ENCODE data around the gene AMN. TPM values are rescaled to one million over a fixed set of nuclear protein-coding genes. Genes with fewer than 3 reads are reported as not detected.

Gene AMN
- total and polyA plus RNA-seq, 2 experiments from 2014 or later = not detected

DNA sequence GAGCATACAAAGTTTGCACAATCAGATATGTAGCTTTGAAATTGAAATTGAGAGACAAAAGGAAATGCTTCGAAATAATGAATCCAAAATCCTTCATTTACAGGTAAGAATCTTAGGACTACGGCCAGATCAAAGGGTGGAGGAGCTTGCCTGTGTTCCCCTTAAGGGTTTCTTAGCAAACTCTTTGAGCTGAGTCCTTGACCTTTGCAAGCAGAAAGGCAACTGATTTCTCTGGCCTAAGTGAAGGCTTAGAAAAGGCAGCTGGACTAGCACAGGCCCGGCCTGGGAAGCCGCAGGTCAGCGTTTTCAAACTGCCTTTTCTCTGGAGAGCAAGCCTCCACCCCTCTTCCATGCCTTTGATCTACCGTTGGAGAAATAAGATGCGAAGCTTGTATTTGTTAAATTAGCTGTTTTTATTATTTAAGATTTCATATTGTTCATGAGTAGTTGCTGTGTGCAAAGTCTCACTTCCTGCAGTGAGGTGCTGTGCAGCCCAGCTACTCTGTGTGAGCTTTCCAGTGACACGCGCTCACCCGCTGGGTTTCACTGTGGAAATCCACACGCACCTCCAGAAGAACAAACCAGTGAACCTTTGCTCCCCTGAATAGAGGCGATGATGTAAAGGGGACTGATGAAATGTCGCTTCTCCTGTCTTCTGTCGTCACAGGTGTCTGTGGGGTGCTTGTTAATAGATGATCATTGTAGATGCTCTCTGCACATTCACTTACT is 25.0 kb upstream of the AMN start:
- H4K20me1 ChIP-seq (ENCODE audit: insufficient read depth) = no peaks in the 10 kb centered on the region
- peaks cover 28% of the 10 kb centered on the region for H3F3A ChIP-seq (ENCODE audit: insufficient read depth)
- no peak overlapping the region for H3K4me2 ChIP-seq (ENCODE audit: unreplicated experiment)
- DNase-seq = no peak
- H3K4me1 ChIP-seq (ENCODE audit: insufficient read depth) = peaks cover 10% of the 10 kb centered on the region
- H3K36me3 ChIP-seq (ENCODE audit: low read depth) = peaks cover 8% of the 10 kb centered on the region; the same call in 1 of the 2 replicates
- no peak overlapping the region for H3K27ac ChIP-seq
- no peaks in the 10 kb centered on the region for H3K9me3 ChIP-seq (ENCODE audit: low read depth)
- no peaks in the 10 kb centered on the region for H3K79me2 ChIP-seq (ENCODE audit: insufficient read depth)
- no peaks in the 10 kb centered on the region for H3K27me3 ChIP-seq (replicated peaks; ENCODE audit: insufficient read depth)
- no peak overlapping the region for H2AFZ ChIP-seq
- H3K4me3 ChIP-seq = no peak overlapping the region
- in situ Hi-C loops (cut with MboI) = no loop called here
- WGBS, 2 experiments (ENCODE audit: low coverage in 1 of 2, low lambda C conversion rate in 2 of 2, missing lambda C conversion rate in 2 of 2) = 98% methylated on average over 14 of the region's 14 CpGs
- no peaks in the 10 kb centered on the region for H3K9me2 ChIP-seq (ENCODE audit: insufficient read depth)
- no peak overlapping the region for H3K9ac ChIP-seq
- TF ChIP-seq EZH2phosphoT487 (IDR thresholded peaks at IDR 0.05; ENCODE audit: insufficient read depth, low read depth) (no peak), EZH2 (IDR thresholded peaks at IDR 0.05; ENCODE audit: insufficient read depth, poor library complexity, severe bottlenecking) (no peak)

DNA sequence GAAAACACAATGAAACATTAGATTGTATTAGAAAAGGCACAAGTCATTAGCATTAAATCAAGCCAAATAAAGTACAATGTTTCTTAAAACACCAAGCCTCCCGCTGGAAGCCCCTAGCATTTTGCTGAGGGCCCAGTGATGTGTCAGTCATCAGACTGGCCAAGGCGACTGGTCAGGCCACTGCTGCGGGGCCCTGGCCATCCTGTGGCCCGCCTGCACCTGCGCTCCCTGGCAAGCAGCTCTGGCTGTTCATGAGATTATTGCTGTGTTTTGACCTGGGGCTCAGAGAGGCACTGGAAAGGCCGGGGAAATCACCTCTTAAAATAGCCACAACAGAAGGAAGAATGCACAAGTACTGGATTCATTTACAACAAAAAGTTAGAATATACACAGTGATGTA is 24.2 kb upstream of the AMN start:
- in situ Hi-C loops (cut with MboI) = no loop called here
- WGBS, 2 experiments (ENCODE audit: low coverage in 1 of 2, low lambda C conversion rate in 2 of 2, missing lambda C conversion rate in 2 of 2) = 89 to 92% methylated on average over 6 of the region's 6 CpGs
- TF ChIP-seq EZH2phosphoT487 (IDR thresholded peaks at IDR 0.05; ENCODE audit: insufficient read depth, low read depth) = no peak
- TF ChIP-seq EZH2 (IDR thresholded peaks at IDR 0.05; ENCODE audit: insufficient read depth, poor library complexity, severe bottlenecking) = no peak

DNA sequence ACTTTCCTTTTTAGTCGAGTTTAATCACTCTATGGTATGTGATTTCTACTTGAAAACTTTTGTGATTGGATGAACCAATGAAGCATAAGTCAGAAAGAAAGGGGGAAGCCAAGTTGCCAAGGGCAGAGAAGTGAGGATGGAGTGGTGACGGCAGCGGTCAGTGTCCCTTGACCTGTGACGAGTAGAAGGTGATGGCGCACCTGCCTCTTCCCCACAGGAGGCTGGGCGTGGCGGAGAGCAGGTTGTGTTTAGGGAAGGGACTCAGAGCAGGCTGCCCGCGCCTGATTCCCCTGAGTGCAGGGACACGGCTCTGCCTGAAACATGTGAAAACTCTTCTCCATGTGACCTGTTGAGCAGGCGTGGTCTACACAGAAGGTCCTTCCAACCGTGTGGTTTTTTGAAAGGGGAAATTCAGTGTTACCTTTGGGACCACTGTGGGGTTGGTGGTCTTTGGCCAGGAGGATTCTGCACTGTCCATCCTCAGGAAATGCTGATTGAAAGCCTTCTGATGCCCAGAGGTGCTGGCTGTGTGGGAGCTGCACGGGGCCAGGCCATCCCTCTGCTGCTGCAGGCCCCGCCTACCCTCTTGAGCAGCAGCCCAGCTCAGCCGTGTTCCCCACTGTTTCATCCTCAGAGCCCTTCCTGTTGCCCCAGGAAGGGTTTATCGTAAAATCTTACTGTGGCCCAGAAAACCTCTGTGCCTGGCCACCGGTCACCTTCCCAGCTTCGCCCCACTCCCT is 23.5 kb upstream of the AMN start:
- H3K79me2 ChIP-seq (ENCODE audit: insufficient read depth) = no peaks in the 10 kb centered on the region
- no peak overlapping the region for H3K27ac ChIP-seq
- no peaks in the 10 kb centered on the region for H4K20me1 ChIP-seq (ENCODE audit: insufficient read depth)
- WGBS, 2 experiments (ENCODE audit: low coverage in 1 of 2, low lambda C conversion rate in 2 of 2, missing lambda C conversion rate in 2 of 2) = 92% methylated on average over 18 of the region's 18 CpGs
- peaks cover 15% of the 10 kb centered on the region for H3F3A ChIP-seq (ENCODE audit: insufficient read depth)
- H3K9ac ChIP-seq = no peak overlapping the region
- in situ Hi-C loops (cut with MboI) = no loop called here
- H3K4me3 ChIP-seq = no peak overlapping the region
- H3K27me3 ChIP-seq (replicated peaks; ENCODE audit: insufficient read depth) = no peaks in the 10 kb centered on the region
- no peak overlapping the region for H2AFZ ChIP-seq
- H3K36me3 ChIP-seq (ENCODE audit: low read depth) = peaks cover 8% of the 10 kb centered on the region; the same call in 1 of the 2 replicates
- peaks cover 1% of the 10 kb centered on the region for H3K4me1 ChIP-seq (ENCODE audit: insufficient read depth)
- H3K9me2 ChIP-seq (ENCODE audit: insufficient read depth) = no peaks in the 10 kb centered on the region
- no peaks in the 10 kb centered on the region for H3K9me3 ChIP-seq (ENCODE audit: low read depth)
- TF ChIP-seq EZH2phosphoT487 (IDR thresholded peaks at IDR 0.05; ENCODE audit: insufficient read depth, low read depth) = no peak
- TF ChIP-seq EZH2 (IDR thresholded peaks at IDR 0.05; ENCODE audit: insufficient read depth, poor library complexity, severe bottlenecking) = no peak
- no peak overlapping the region for H3K4me2 ChIP-seq (ENCODE audit: unreplicated experiment)
- DNase-seq = no peak

More for the DNA sequence above, 24.2 kb upstream of the AMN start:
- Histone ChIP-seq H3K9me2 (ENCODE audit: insufficient read depth) (no peaks in the 10 kb centered on the region), H3K9me3 (ENCODE audit: low read depth) (no peaks in the 10 kb centered on the region), H3K36me3 (ENCODE audit: low read depth) (peaks cover 8% of the 10 kb centered on the region; the same call in 1 of the 2 replicates), H3F3A (ENCODE audit: insufficient read depth) (peaks cover 20% of the 10 kb centered on the region), H3K27me3 (replicated peaks; ENCODE audit: insufficient read depth) (no peaks in the 10 kb centered on the region), H2AFZ (no peak overlapping the region), H3K4me3 (no peak overlapping the region), H3K79me2 (ENCODE audit: insufficient read depth) (no peaks in the 10 kb centered on the region), H3K4me1 (ENCODE audit: insufficient read depth) (peaks cover 5% of the 10 kb centered on the region), H4K20me1 (ENCODE audit: insufficient read depth) (no peaks in the 10 kb centered on the region), H3K9ac (no peak overlapping the region), H3K27ac (no peak overlapping the region), H3K4me2 (ENCODE audit: unreplicated experiment) (no peak overlapping the region)
- no peak for DNase-seq

GRCh38 chr14:102899516-102899900 is 23.0 kb upstream of the AMN start:
- no peak overlapping the region for H3K4me2 ChIP-seq (ENCODE audit: unreplicated experiment)
- WGBS, 2 experiments (ENCODE audit: low coverage in 1 of 2, low lambda C conversion rate in 2 of 2, missing lambda C conversion rate in 2 of 2) = 97% methylated on average over 8 of the region's 8 CpGs
- DNase-seq = no peak
- no peak overlapping the region for H3K27ac ChIP-seq
- no peaks in the 10 kb centered on the region for H3K27me3 ChIP-seq (replicated peaks; ENCODE audit: insufficient read depth)
- H3K9me3 ChIP-seq (ENCODE audit: low read depth) = no peaks in the 10 kb centered on the region
- no peaks in the 10 kb centered on the region for H3K79me2 ChIP-seq (ENCODE audit: insufficient read depth)
- no peak overlapping the region for H2AFZ ChIP-seq
- in situ Hi-C loops (cut with MboI) = no loop called here
- H3K4me3 ChIP-seq = no peak overlapping the region
- no peaks in the 10 kb centered on the region for H3K4me1 ChIP-seq (ENCODE audit: insufficient read depth)
- peaks cover 8% of the 10 kb centered on the region; the same call in 1 of the 2 replicates for H3K36me3 ChIP-seq (ENCODE audit: low read depth)
- no peaks in the 10 kb centered on the region for H4K20me1 ChIP-seq (ENCODE audit: insufficient read depth)
- peaks cover 10% of the 10 kb centered on the region for H3F3A ChIP-seq (ENCODE audit: insufficient read depth)
- no peaks in the 10 kb centered on the region for H3K9me2 ChIP-seq (ENCODE audit: insufficient read depth)
- no peak for TF ChIP-seq EZH2 (IDR thresholded peaks at IDR 0.05; ENCODE audit: insufficient read depth, poor library complexity, severe bottlenecking)
- TF ChIP-seq EZH2phosphoT487 (IDR thresholded peaks at IDR 0.05; ENCODE audit: insufficient read depth, low read depth) = no peak
- no peak overlapping the region for H3K9ac ChIP-seq
